GM10248 (cell line): ENCODE data around the gene ADAM33.

ENCODE experiments used
- CTCF ChIA-PET: fragments of 300-600 bp; sonication (Branson Sonifier 250); formaldehyde crosslinking; extraction: SDS; loops from one replicate; lab custom pipeline; 2021; ENCODE audit warnings: antibody characterized with exemption; lab: Yijun Ruan, JAX
- POLR2A ChIA-PET: fragments of 350-650 bp; sonication (Branson Sonifier 250); formaldehyde crosslinking; extraction: SDS; loops from one replicate; lab custom pipeline; 2020; ENCODE audit warnings: antibody characterized with exemption; lab: Yijun Ruan, JAX
- DNase-seq: peaks from one replicate; pipeline ENCODE4 v3.0.0; 2012; ENCODE audit errors: extremely low spot score
- CTCF ChIP-seq: IDR thresholded peaks from 2 replicates; pipeline ENCODE4 v1.5.1; 2012; ENCODE audit warnings: mild to moderate bottlenecking, low read depth; ENCODE audit errors: extremely low read depth, missing control alignments, control extremely low read depth

The ADAM33 gene

DNA sequence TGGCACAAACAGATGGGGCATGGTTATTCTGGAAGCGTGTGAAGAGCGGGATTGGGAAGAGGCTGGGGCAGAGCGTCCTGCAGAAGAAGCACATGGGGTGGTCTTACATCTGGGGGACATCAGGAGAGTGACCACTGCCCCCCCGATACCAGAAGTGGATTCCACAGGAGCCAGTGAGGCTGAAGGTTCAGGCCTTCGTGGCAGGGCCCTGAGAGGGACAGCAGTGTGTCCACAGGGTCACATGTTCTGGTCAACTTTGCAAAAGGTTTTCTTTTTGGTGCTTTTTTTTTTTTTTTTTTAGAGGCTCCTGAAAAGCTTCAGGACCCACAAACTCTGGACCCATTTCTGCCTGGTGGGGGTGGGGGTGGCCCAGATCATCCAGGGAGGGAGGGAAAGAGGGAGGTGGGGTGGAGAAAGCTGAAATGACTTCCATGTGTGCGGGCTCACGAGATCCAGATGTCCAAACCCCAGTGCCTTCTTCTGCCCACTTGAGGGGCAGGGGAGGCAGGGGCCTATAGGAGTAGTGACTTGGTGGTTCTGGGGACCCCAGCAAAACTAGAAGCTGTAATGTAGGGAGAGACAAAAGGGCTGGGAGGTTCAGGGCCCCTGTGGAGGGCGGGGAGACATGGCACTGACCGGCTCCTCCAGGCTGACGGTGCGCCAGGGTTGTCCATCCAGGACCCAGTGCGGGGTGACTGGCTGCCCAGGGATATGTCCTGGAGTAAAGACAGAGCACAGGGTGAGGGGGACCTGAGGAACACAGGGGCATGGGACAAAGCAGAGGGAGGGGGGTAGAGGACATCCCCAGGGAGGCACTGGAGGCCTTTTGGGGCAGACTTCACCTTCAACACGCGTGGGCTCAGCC lies 2.7 kb downstream of the ADAM33 start:
- no peak for TF ChIP-seq CTCF
- ChIA-PET POLR2A (no interaction called here), CTCF (interaction anchor here (3.3 to 6.0 kb wide), 2 partner anchors 30 to 34 kb away, joined by 15 to 69 read pairs; partner anchors contain the start of gene SIGLEC1)
- DNase-seq: no peak

GRCh38 chr20:3678198-3678597 lies 3.6 kb downstream of the ADAM33 start:
- POLR2A ChIA-PET: no interaction called here
- no peak for DNase-seq
- CTCF ChIA-PET: interaction anchor here (1.5 to 6.0 kb wide), 10 partner anchors 10 to 407 kb away, joined by 3 to 69 read pairs (median 11); partner anchors contain the start of gene SIGLEC1
- TF ChIP-seq CTCF: no peak

DNA sequence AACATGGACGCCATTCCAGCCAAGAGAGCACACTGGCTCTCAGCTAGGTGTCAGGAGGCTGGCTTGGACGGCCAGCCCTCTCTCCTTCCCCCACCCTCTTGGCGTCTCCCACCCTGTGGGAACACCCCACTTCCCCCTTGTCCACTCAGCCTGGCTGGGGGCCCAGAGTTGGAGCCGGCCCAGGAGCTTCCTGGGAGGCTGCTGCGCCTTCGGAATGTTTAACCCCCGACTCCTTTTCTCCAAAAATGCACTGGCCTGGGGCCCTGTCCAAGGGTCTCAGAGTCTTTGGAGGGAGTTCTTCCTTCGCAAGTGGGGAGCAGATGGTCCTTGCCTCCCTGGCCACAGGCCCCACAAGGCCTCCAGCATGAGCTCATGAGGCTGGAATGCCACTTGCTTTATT lies 4.1 kb downstream of the ADAM33 start:
- CTCF ChIA-PET: interaction anchor here (0.7 to 6.0 kb wide), 18 partner anchors 9 to 408 kb away, joined by 3 to 69 read pairs (median 10); partner anchors contain the start of genes ADISSP and SIGLEC1

GRCh38 chr20:3674995-3675900 lies 6.6 kb downstream of the ADAM33 start:
- TF ChIP-seq CTCF: no peak
- ChIA-PET CTCF (interaction anchor here (0.7 to 6.0 kb wide), 14 partner anchors 7 to 410 kb away, joined by 3 to 69 read pairs (median 6); partner anchors contain the start of genes ADISSP, GFRA4 and SIGLEC1), POLR2A (no interaction called here)
- no peak for DNase-seq

More for the DNA sequence above, 4.1 kb downstream of the ADAM33 start:
- TF ChIP-seq CTCF: no peak
- POLR2A ChIA-PET: no interaction called here
- no peak for DNase-seq

- no peak for DNase-seq
- no peak for TF ChIP-seq CTCF
- POLR2A ChIA-PET: no interaction called here
- CTCF ChIA-PET: interaction anchor here (1.1 to 1.8 kb wide), 4 partner anchors 8 to 38 kb away, joined by 3 to 5 read pairs (median 4); partner anchors contain the start of gene SIGLEC1
Observed at GRCh38 chr20:3674447-3674846, 7.4 kb downstream of the ADAM33 start.
